H1 (cell line): ENCODE measurements around the gene TDRD1. TPM values are rescaled to one million over a fixed set of nuclear protein-coding genes. Genes with fewer than 3 reads are reported as not detected.
A peak's percentile ranks its signal among the peaks of the same experiment; 100 is the strongest.

Experiments
- CTCF ChIA-PET: fragments of 300-600 bp; sonication (Branson Sonifier 250); formaldehyde crosslinking; loops from one replicate; lab custom pipeline; 2021; ENCODE audit not compliant: partially characterized antibody; lab: Charles Lee
- POLR2A ChIA-PET: fragments of 300-600 bp; sonication (Branson Sonifier 250); formaldehyde crosslinking; loops from one replicate; lab custom pipeline; 2021; ENCODE audit warnings: inconsistent platforms; ENCODE audit not compliant: partially characterized antibody; lab: Charles Lee
- DNase-seq, 2 experiments: peaks; one replicate each; pipeline versions ENCODE4 v3.0.0 to v3.0.0-alpha.2; 2010 to 2022; ENCODE audit warnings: low spot score in 2 of 2, low read depth in 1 of 2, mixed read lengths in 1 of 2
- FAIRE-seq: peaks from 2 replicates; lab custom pipeline; 2011; peaks lifted over from hg19 to GRCh38; lab: Jason Lieb, UNC
- H2AFZ ChIP-seq: 2 replicates; pipeline ENCODE4 v1.8.1; 2012; ENCODE audit warnings: low read length, inconsistent platforms
- H2AK5ac ChIP-seq: 2 replicates; pipeline ENCODE4 v1.6.1; 2013; ENCODE audit warnings: low read depth, low read length
- H2BK120ac ChIP-seq: replicated peaks from 2 replicates; pipeline ENCODE3; 2013; ENCODE audit warnings: low read depth, low read length, inconsistent platforms
- H2BK12ac ChIP-seq: 2 replicates; pipeline ENCODE4 v1.6.1; 2013; ENCODE audit warnings: low read depth, low read length
- H2BK15ac ChIP-seq: 2 replicates; pipeline ENCODE4 v1.6.1; 2013; ENCODE audit warnings: low read length
- H2BK20ac ChIP-seq: 2 replicates; pipeline ENCODE4 v1.6.1; 2013; ENCODE audit warnings: low read length
- H2BK5ac ChIP-seq: 2 replicates; pipeline ENCODE4 v1.6.1; 2013; ENCODE audit warnings: low read depth, low read length
- H3K14ac ChIP-seq: 2 replicates; pipeline ENCODE4 v1.6.1; 2013; ENCODE audit warnings: inconsistent platforms; ENCODE audit not compliant: insufficient read length
- H3K18ac ChIP-seq: 2 replicates; pipeline ENCODE4 v1.6.1; 2013; ENCODE audit warnings: low read length; ENCODE audit errors: extremely low read depth
- H3K23ac ChIP-seq: 2 replicates; pipeline ENCODE4 v1.6.1; 2013; ENCODE audit warnings: inconsistent platforms; ENCODE audit not compliant: insufficient read length
- H3K23me2 ChIP-seq: 2 replicates; pipeline ENCODE4 v1.6.1; 2013; ENCODE audit warnings: low read depth, low read length
- H3K27ac ChIP-seq: 2 replicates; pipeline ENCODE4 v1.6.1; 2011; ENCODE audit warnings: low read depth, low read length, inconsistent platforms
- H3K27me3 ChIP-seq, 4 experiments: replicated peaks in 1 of 4; 1 replicate in 1 of 4; 2 replicates in 3 of 4; pipeline versions ENCODE4 v1.6.1 to v1.8.1; 2011 to 2013; ENCODE audit warnings: low read length in 3 of 4, mild to moderate bottlenecking in 3 of 4, inconsistent platforms in 2 of 4, mixed read lengths in 2 of 4, moderate library complexity in 1 of 4; ENCODE audit not compliant: control insufficient read depth in 3 of 4, insufficient read depth in 3 of 4; ENCODE audit errors: extremely low read depth in 1 of 4
- H3K36me3 ChIP-seq, 4 experiments: 2 replicates each; pipeline versions ENCODE4 v1.6.1 to v1.8.1; 2011 to 2013; ENCODE audit warnings: mild to moderate bottlenecking in 4 of 4, low read length in 3 of 4, moderate library complexity in 2 of 4, control low read depth in 1 of 4, inconsistent platforms in 1 of 4; ENCODE audit not compliant: insufficient read depth in 4 of 4, control insufficient read depth in 2 of 4
- H3K4ac ChIP-seq: replicated peaks from 2 replicates; pipeline ENCODE3; 2013; ENCODE audit warnings: low read length, low read depth, mixed read lengths, inconsistent platforms; ENCODE audit not compliant: insufficient read length
- H3K4me1 ChIP-seq, 4 experiments: replicated peaks in 1 of 4; 1 replicate in 1 of 4; 2 replicates in 3 of 4; pipeline versions ENCODE4 v1.6.1 to v1.8.1; 2011 to 2013; ENCODE audit warnings: low read length in 3 of 4, inconsistent platforms in 2 of 4, mixed read lengths in 1 of 4; ENCODE audit not compliant: insufficient read depth in 4 of 4, control insufficient read depth in 3 of 4
- H3K4me2 ChIP-seq, 2 experiments: 2 replicates each; pipeline versions ENCODE4 v1.6.1 to v1.8.1; 2011 to 2013; ENCODE audit warnings: low read depth in 2 of 2, low read length in 2 of 2, control low read depth in 1 of 2, inconsistent platforms in 1 of 2, mild to moderate bottlenecking in 1 of 2; ENCODE audit not compliant: insufficient read depth in 1 of 2
- H3K4me3 ChIP-seq, 4 experiments: fragments of 200-600, 300-600 bp in 1 of 4; sonication (generic), shearing (Covaris generic), sonication (Bioruptor Twin) in 1 of 4; 2 replicates each; pipeline versions ENCODE4 v1.5.1 to v1.8.1; 2011 to 2016; ENCODE audit warnings: low read length in 4 of 4, low read depth in 3 of 4, control low read depth in 2 of 4, inconsistent platforms in 2 of 4, mild to moderate bottlenecking in 2 of 4, mixed read lengths in 1 of 4, moderate library complexity in 1 of 4; ENCODE audit not compliant: insufficient read depth in 2 of 4; ENCODE audit errors: extremely low read depth in 1 of 4
- H3K56ac ChIP-seq: replicated peaks from 2 replicates; pipeline ENCODE3; 2013; ENCODE audit warnings: low read depth, mild to moderate bottlenecking, mixed read lengths, low read length, inconsistent platforms; ENCODE audit not compliant: insufficient read length
- H3K79me1 ChIP-seq: 2 replicates; pipeline ENCODE4 v1.6.1; 2013; ENCODE audit warnings: low read depth, low read length, control low read depth
- H3K79me2 ChIP-seq, 2 experiments: 2 replicates each; pipeline versions ENCODE4 v1.6.1 to v1.8.1; 2012 to 2013; ENCODE audit warnings: low read length in 2 of 2, mild to moderate bottlenecking in 2 of 2, inconsistent platforms in 1 of 2; ENCODE audit not compliant: insufficient read depth in 2 of 2, control insufficient read depth in 1 of 2
- H3K9ac ChIP-seq, 4 experiments: replicated peaks in 1 of 4; 1 replicate in 1 of 4; 2 replicates in 3 of 4; pipeline versions ENCODE4 v1.6.1 to v1.8.1; 2011 to 2013; ENCODE audit warnings: low read depth in 3 of 4, low read length in 3 of 4, control low read depth in 2 of 4, mild to moderate bottlenecking in 2 of 4, moderate library complexity in 2 of 4, inconsistent platforms in 1 of 4; ENCODE audit errors: extremely low read depth in 1 of 4
- H3K9me3 ChIP-seq, 2 experiments: 2 replicates each; pipeline versions ENCODE4 v1.6.1 to v1.8.1; 2012 to 2013; ENCODE audit warnings: mild to moderate bottlenecking in 2 of 2, moderate library complexity in 2 of 2, control low read depth in 1 of 2, inconsistent platforms in 1 of 2, low read depth in 1 of 2, low read length in 1 of 2, mixed read lengths in 1 of 2; ENCODE audit not compliant: insufficient read depth in 2 of 2
- H4K20me1 ChIP-seq, 2 experiments: replicated peaks in 1 of 2; 2 replicates each; pipeline versions ENCODE3 to v1.8.1; 2011 to 2013; ENCODE audit warnings: inconsistent platforms in 2 of 2, low read length in 2 of 2, mild to moderate bottlenecking in 1 of 2; ENCODE audit not compliant: insufficient read depth in 2 of 2, control insufficient read depth in 1 of 2
- H4K5ac ChIP-seq: 2 replicates; pipeline ENCODE4 v1.6.1; 2013; ENCODE audit warnings: low read length, low read depth, mixed read lengths, inconsistent platforms; ENCODE audit not compliant: insufficient read length
- H4K8ac ChIP-seq: 2 replicates; pipeline ENCODE4 v1.8.0; 2013; ENCODE audit warnings: mild to moderate bottlenecking, moderate library complexity, low read length, inconsistent platforms; ENCODE audit not compliant: insufficient read depth; ENCODE audit errors: extremely low read depth
- H4K91ac ChIP-seq: replicated peaks from 2 replicates; pipeline ENCODE3; 2013; ENCODE audit warnings: low read length, mixed read lengths, inconsistent platforms; ENCODE audit not compliant: insufficient read length
- BRCA1 ChIP-seq: IDR thresholded peaks from 2 replicates; pipeline ENCODE4 v1.6.1; 2012; ENCODE audit warnings: low read depth, low read length, improper control_type of control experiment
- GTF2F1 ChIP-seq: IDR thresholded peaks from 2 replicates; pipeline ENCODE4 v1.6.1; 2012; ENCODE audit warnings: low read depth, low read length, improper control_type of control experiment, borderline replicate concordance
- NRF1 ChIP-seq: IDR thresholded peaks from 2 replicates; pipeline ENCODE4 v1.6.1; 2011; ENCODE audit warnings: mild to moderate bottlenecking, low read depth, low read length, improper control_type of control experiment
- RAD21 ChIP-seq, 2 experiments: IDR thresholded peaks in 1 of 2; conservative IDR thresholded peaks in 1 of 2; 2 replicates each; pipeline ENCODE4 v1.6.1; 2011; ENCODE audit warnings: low read depth in 2 of 2, low read length in 2 of 2, improper control_type of control experiment in 1 of 2, inconsistent platforms in 1 of 2, mild to moderate bottlenecking in 1 of 2, moderate library complexity in 1 of 2
- SIRT6 ChIP-seq: IDR thresholded peaks from one replicate; pipeline ENCODE4 v1.7.1; 2012; ENCODE audit warnings: low read length, inconsistent platforms
- SP1 ChIP-seq: IDR thresholded peaks from 2 replicates; pipeline ENCODE4 v1.6.1; 2011; ENCODE audit warnings: low read depth, low read length
- TAF1 ChIP-seq: IDR thresholded peaks from 2 replicates; pipeline ENCODE4 v1.6.1; 2011; ENCODE audit warnings: mild to moderate bottlenecking, low read depth, low read length
- WGBS, 2 experiments: shearing (Covaris generic) in 1 of 2; methylation state at CpG; one replicate each; pipeline versions ENCODE4 v1.1.6 to v1.1.7; 2013 to 2015; ENCODE audit warnings: low lambda C conversion rate in 2 of 2, mixed read lengths in 2 of 2, inconsistent platforms in 1 of 2, low coverage in 1 of 2, missing lambda C conversion rate in 1 of 2; ENCODE audit not compliant: insufficient replicate concordance in 2 of 2, insufficient coverage in 1 of 2, insufficient read length in 1 of 2; ENCODE audit errors: extremely low coverage in 1 of 2, missing lambda C conversion rate in 1 of 2; 5-methylcytosine and 5-hydroxymethylcytosine counted together
- polyA plus RNA-seq, 7 experiments: library from polyadenylated mRNA; depleted of rRNA in 3 of 7; stranded (reverse) in 5 of 7; unstranded in 2 of 7; fragments of >200 nt in 5 of 7; fragments of 200-250 nt in 2 of 7; gene quantifications; 1 replicate in 5 of 7; 2 replicates in 1 of 7; 4 replicates in 1 of 7; pipeline versions ENCODE4 v1.2.1 to v1.2.3, GENCODE V29; 2011 to 2013; ENCODE audit warnings: missing spikeins in 2 of 7, mixed read lengths in 2 of 7
- total RNA-seq: library from RNA; stranded (reverse); fragmentation: NEBNext Ultra II Directional; extraction: Animal tissue kit (Norgen Biotek cat#: 25700); gene quantifications from 2 replicates; pipeline ENCODE4 v1.2.1, GENCODE V29; 2021
- TF ChIP-seq, protein P1 (sequence below): IDR thresholded peaks from 2 replicates; pipeline ENCODE4 v1.6.1; 2012; ENCODE audit warnings: inconsistent platforms
- TF ChIP-seq, protein P2 (sequence below): IDR thresholded peaks from 2 replicates; pipeline ENCODE4 v1.6.1; 2012; ENCODE audit warnings: low read length, inconsistent platforms

The TDRD1 gene
- total and polyA plus RNA-seq, 2 of the 8 experiments (the other 6 are each of a cell fraction or from before 2014, with no cell fraction given): 0.02 to 0.71 TPM

GRCh38 chr10:114172776-114173602, 6.2 kb upstream of the TDRD1 start:
- Histone ChIP-seq H3K4me2 (peak overlapping the region; percentile 95 to 96), H3K36me3 (peaks cover 0 to 12% (median 3%) of the 10 kb centered on the region in 4 experiments; a peak in 2 of 8 replicates), H3K27ac (no peak overlapping the region; the same call in 1 of the 2 replicates), H4K20me1 (no peaks in the 10 kb centered on the region), H3K4ac (no peak overlapping the region), H3K4me3 (peak overlapping the region; percentile 76 to 96 (median 94)), H3K18ac (no peak overlapping the region), H3K79me1 (no peaks in the 10 kb centered on the region; the same call in 1 of the 2 replicates), H2BK20ac (no peak overlapping the region), H3K14ac (no peak overlapping the region), H3K9me3 (peaks cover 5 to 10% of the 10 kb centered on the region in 2 experiments), H2AK5ac (no peak overlapping the region), H3K9ac (peak overlapping the region; percentile 80 to 92 (median 83); a peak in 6 of 7 replicates), H3K56ac (no peak overlapping the region), H4K5ac (no peak overlapping the region), H4K91ac (no peak overlapping the region), H2BK12ac (no peak overlapping the region), H2BK15ac (no peak overlapping the region), H3K23me2 (peaks cover 12% of the 10 kb centered on the region), H2BK5ac (peak overlapping the region; percentile 90; the same call in 1 of the 2 replicates), H2BK120ac (no peak overlapping the region), H3K27me3 (no peaks in the 10 kb centered on the region), H4K8ac (no peak overlapping the region), H3K4me1 (peaks cover 0 to 5% (median 2%) of the 10 kb centered on the region in 4 experiments; a peak in 2 of 7 replicates), H3K79me2 (peaks cover 16 to 58% of the 10 kb centered on the region in 2 experiments), H3K23ac (no peak overlapping the region), H2AFZ (no peak overlapping the region)
- FAIRE-seq: no peak
- CTCF ChIA-PET: no interaction called here
- WGBS, 2 experiments: 52% methylated on average over 9 of the region's 9 CpGs; no CpG with 5 or more reads in 1 of the 2 experiments
- DNase-seq: no peak
- POLR2A ChIA-PET: no interaction called here
- TF ChIP-seq GTF2F1 (no peak), TAF1 (no peak), SIRT6 (no peak), BRCA1 (no peak), SP1 (no peak), NRF1 (no peak), RAD21 (IDR thresholded peaks at IDR 0.05 in 1 of 2, conservative IDR thresholded peaks at IDR 0.05 in 1 of 2; ENCODE audit: low read depth in 2 of 2, low read length in 2 of 2) (no peak)
- TF ChIP-seq, protein P1, sequence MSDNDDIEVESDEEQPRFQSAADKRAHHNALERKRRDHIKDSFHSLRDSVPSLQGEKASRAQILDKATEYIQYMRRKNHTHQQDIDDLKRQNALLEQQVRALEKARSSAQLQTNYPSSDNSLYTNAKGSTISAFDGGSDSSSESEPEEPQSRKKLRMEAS: no peak
- TF ChIP-seq, protein P2, sequence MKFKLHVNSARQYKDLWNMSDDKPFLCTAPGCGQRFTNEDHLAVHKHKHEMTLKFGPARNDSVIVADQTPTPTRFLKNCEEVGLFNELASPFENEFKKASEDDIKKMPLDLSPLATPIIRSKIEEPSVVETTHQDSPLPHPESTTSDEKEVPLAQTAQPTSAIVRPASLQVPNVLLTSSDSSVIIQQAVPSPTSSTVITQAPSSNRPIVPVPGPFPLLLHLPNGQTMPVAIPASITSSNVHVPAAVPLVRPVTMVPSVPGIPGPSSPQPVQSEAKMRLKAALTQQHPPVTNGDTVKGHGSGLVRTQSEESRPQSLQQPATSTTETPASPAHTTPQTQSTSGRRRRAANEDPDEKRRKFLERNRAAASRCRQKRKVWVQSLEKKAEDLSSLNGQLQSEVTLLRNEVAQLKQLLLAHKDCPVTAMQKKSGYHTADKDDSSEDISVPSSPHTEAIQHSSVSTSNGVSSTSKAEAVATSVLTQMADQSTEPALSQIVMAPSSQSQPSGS: no peak
